SU-DHL-6 (cell line): Measurements from ENCODE around the gene JSRP1.

Experiments used
- H2AFZ ChIP-seq: fragments of 200-600 bp; sonication (generic); 2 replicates; pipeline ENCODE4 v1.6.1; 2014; ENCODE audit warnings: low read depth, mild to moderate bottlenecking, moderate library complexity, mixed read lengths, antibody characterized with exemption, low read length; ENCODE audit not compliant: severe bottlenecking
- H3F3A ChIP-seq: fragments of 200-600 bp; shearing (Covaris generic); 2 replicates; pipeline ENCODE4 v1.6.0; 2016; ENCODE audit warnings: antibody characterized with exemption, mild to moderate bottlenecking; ENCODE audit not compliant: insufficient read depth
- H3K27ac ChIP-seq: fragments of 200-600 bp; sonication (generic); 2 replicates; pipeline ENCODE4 v1.5.1; 2016; ENCODE audit warnings: low read depth, mild to moderate bottlenecking, low read length, moderate library complexity, mixed read lengths
- H3K27me3 ChIP-seq: fragments of 200-600 bp; sonication (generic), shearing (Covaris generic); 2 replicates; pipeline ENCODE4 v1.6.0; 2014; ENCODE audit warnings: mild to moderate bottlenecking, low read length
- H3K36me3 ChIP-seq: fragments of 200-600 bp; sonication (generic); 2 replicates; pipeline ENCODE4 v1.6.1; 2014; ENCODE audit warnings: mild to moderate bottlenecking, low read length, mixed read lengths
- H3K4me2 ChIP-seq: fragments of 300-600, 200-600 bp; shearing (Covaris generic), sonication (generic); 2 replicates; pipeline ENCODE4 v1.6.0; 2014; ENCODE audit warnings: low read length, low read depth, mild to moderate bottlenecking; ENCODE audit not compliant: poor library complexity, severe bottlenecking
- H3K4me3 ChIP-seq: fragments of 200-600 bp; sonication (generic); 2 replicates; pipeline ENCODE4 v1.5.1; 2014; ENCODE audit warnings: antibody characterized with exemption, low read length, mild to moderate bottlenecking, mixed read lengths; ENCODE audit not compliant: insufficient read depth, poor library complexity, severe bottlenecking
- H3K79me2 ChIP-seq: fragments of 200-600 bp; sonication (generic); 2 replicates; pipeline ENCODE4 v1.6.1; 2014; ENCODE audit warnings: mild to moderate bottlenecking, low read length, moderate library complexity; ENCODE audit not compliant: insufficient read depth
- H3K9ac ChIP-seq: fragments of 200-600 bp; sonication (generic); 2 replicates; pipeline ENCODE4 v1.7.0; 2014; ENCODE audit warnings: mild to moderate bottlenecking, low read length
- H3K9me2 ChIP-seq: fragments of 200-600 bp; sonication (generic); replicated peaks from 2 replicates; pipeline ENCODE4 v1.6.1; 2014; ENCODE audit warnings: low read length; ENCODE audit not compliant: insufficient read depth
- H3K9me3 ChIP-seq: fragments of 200-600 bp; sonication (generic); 2 replicates; pipeline ENCODE4 v1.6.1; 2014; ENCODE audit warnings: low read length, mixed read lengths; ENCODE audit not compliant: insufficient read depth
- H4K20me1 ChIP-seq: fragments of 200-600 bp; sonication (generic); 2 replicates; pipeline ENCODE4 v1.6.1; 2014; ENCODE audit warnings: low read depth, mild to moderate bottlenecking, antibody characterized with exemption, low read length, moderate library complexity, mixed read lengths
- EZH2phosphoT487 ChIP-seq: fragments of 200-600 bp; sonication (generic), shearing (Covaris generic); conservative IDR thresholded peaks from 2 replicates; pipeline ENCODE4 v1.6.1; 2018; ENCODE audit warnings: mild to moderate bottlenecking, antibody characterized with exemption, low read length, moderate library complexity, mixed read lengths
- TF ChIP-seq, protein P1 (sequence below): fragments of 200-600 bp; sonication (generic); IDR thresholded peaks from one replicate; pipeline ENCODE4 v1.5.1; 2017; ENCODE audit warnings: antibody characterized with exemption, mild to moderate bottlenecking, low read length, moderate library complexity; ENCODE audit not compliant: insufficient read depth, poor library complexity, severe bottlenecking

JSRP1 gene

DNA sequence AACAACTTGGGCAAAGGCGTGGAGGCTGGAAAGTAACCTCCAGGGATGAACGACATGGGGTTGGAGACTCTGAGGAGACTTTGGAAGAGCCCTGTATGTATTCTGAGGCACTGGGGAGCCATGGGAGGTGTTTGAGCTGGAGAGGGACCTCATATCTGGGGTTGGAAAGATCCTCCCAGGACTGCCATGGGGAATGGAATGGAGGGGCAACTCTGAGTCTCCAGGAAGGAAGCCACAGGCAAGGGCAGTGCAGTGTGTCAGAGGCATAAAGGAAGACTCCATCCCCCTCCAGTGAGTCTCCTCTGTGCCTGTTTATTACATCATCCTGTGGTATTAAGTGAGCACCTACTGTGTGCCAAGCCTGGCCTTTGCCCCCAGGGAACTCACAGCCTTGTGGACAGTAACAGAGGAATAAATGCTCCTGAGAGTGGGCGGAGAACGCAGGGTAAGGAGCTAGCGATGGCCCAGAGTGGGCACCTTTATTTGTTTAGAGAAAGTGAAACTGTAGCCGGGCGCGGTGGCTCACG, 18.0 kb upstream of the JSRP1 start:
- H3K27ac ChIP-seq: peak overlapping the region; percentile 92; the same call in 1 of the 2 replicates
- no peaks in the 10 kb centered on the region for H3K27me3 ChIP-seq
- H3K79me2 ChIP-seq: peaks cover 42% of the 10 kb centered on the region
- H3K9me2 ChIP-seq: no peaks in the 10 kb centered on the region
- H3K4me3 ChIP-seq: no peak overlapping the region
- peak overlapping the region; percentile 99; the same call in 1 of the 2 replicates for H3K9ac ChIP-seq
- peaks cover 6% of the 10 kb centered on the region; the same call in 1 of the 2 replicates for H4K20me1 ChIP-seq
- no peaks in the 10 kb centered on the region for H3K9me3 ChIP-seq
- H3K36me3 ChIP-seq: peaks cover 3% of the 10 kb centered on the region; the same call in 1 of the 2 replicates
- peaks cover 29% of the 10 kb centered on the region for H3F3A ChIP-seq
- no peak overlapping the region for H2AFZ ChIP-seq
- peak overlapping the region; percentile 94 for H3K4me2 ChIP-seq
- TF ChIP-seq, protein P1, sequence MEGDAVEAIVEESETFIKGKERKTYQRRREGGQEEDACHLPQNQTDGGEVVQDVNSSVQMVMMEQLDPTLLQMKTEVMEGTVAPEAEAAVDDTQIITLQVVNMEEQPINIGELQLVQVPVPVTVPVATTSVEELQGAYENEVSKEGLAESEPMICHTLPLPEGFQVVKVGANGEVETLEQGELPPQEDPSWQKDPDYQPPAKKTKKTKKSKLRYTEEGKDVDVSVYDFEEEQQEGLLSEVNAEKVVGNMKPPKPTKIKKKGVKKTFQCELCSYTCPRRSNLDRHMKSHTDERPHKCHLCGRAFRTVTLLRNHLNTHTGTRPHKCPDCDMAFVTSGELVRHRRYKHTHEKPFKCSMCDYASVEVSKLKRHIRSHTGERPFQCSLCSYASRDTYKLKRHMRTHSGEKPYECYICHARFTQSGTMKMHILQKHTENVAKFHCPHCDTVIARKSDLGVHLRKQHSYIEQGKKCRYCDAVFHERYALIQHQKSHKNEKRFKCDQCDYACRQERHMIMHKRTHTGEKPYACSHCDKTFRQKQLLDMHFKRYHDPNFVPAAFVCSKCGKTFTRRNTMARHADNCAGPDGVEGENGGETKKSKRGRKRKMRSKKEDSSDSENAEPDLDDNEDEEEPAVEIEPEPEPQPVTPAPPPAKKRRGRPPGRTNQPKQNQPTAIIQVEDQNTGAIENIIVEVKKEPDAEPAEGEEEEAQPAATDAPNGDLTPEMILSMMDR: no peak
- no peak for TF ChIP-seq EZH2phosphoT487

DNA sequence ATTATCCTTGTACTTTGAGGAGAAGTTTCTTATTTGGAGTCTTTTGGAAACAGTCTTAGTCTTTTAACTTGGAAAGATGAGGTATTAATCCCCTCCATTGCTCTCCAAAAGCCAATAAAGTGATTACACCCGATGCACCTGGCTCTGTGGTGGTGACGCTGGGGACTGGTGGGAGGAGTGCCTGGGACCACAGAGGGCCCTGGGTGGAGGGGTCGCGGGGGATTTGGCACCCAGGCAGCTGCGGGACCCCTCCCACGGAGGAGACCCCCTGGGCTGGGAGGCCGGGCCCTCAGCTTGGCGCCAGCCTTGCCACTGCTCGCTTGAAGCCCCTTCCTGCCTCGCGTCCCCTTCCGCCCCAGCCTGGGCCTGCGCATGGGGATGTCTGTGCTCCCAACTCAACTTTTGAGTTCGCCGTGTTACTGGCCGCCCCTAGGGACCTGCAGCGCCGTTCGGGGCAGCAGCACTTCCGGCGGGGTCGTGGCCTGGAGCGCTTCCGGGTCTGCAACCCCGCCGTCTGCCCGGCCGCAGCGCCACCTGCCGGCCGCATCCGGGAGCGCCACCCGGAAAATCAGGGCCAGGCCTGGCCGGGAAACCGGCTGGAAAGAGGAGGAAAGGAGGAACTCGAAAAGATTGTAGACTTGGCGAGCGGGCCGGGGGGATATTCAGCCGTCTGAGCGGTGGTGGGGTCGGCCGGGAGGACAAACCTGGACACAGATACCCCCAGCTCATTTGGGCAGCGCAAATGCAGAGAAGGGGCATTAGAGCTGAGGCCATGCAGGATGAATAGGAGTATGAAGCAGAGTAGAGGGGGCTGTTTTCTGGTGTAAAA, 17.4 kb upstream of the JSRP1 start:
- Histone ChIP-seq H3K4me3 (peak overlapping the region; percentile 77), H3K9me2 (no peaks in the 10 kb centered on the region), H3K27me3 (no peaks in the 10 kb centered on the region), H3F3A (peaks cover 31% of the 10 kb centered on the region), H4K20me1 (peaks cover 6% of the 10 kb centered on the region; the same call in 1 of the 2 replicates), H3K9me3 (no peaks in the 10 kb centered on the region), H3K9ac (peak overlapping the region; percentile 99), H3K27ac (peak overlapping the region; percentile 92), H3K79me2 (peaks cover 42% of the 10 kb centered on the region), H2AFZ (no peak overlapping the region), H3K4me2 (peak overlapping the region; percentile 94), H3K36me3 (peaks cover 3% of the 10 kb centered on the region; the same call in 1 of the 2 replicates)
- TF ChIP-seq EZH2phosphoT487: no peak
- TF ChIP-seq, protein P1: peak; percentile 99

DNA sequence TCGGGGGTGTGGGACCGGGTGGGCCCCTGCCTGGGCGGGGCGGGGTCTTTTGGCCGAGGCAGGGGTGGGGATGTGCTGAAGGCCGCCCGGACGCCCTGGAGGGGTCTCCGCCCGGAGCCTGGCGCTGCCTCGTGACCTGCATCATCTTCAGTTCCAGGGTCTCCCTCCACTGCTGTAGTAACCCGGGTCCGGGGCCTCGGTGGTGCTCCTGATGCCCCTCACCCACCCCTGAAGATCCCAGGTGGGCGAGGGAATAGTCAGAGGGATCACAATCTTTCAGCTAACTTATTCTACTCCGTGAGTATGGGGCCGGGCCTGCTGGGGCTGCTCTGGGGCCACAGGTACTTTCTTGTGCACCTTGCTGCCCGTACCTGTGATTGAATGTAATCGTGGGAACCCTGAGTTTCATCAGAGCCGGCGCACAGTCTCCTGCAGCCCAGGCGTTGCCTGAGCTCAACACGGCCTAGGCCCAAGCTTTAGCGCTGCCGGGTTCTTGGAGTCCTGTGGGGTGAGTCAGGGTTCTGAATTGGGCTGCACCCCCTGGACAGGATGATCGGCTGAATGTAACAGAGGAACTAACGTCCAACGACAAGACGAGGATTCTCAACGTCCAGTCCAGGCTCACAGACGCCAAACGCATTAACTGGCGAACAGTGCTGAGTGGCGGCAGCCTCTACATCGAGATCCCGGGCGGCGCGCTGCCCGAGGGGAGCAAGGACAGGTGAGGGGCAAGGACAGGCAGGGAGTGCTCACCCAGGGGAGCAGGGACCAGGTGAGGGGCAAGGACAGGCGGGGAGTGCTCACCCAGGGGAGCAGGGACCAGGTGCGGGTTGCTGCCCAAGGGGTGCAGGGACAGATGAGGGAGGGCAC, 15.3 kb upstream of the JSRP1 start:
- H3K36me3 ChIP-seq: peaks cover 3% of the 10 kb centered on the region; the same call in 1 of the 2 replicates
- H4K20me1 ChIP-seq: peaks cover 6% of the 10 kb centered on the region; the same call in 1 of the 2 replicates
- no peaks in the 10 kb centered on the region for H3K27me3 ChIP-seq
- peaks cover 42% of the 10 kb centered on the region for H3K79me2 ChIP-seq
- H3K9ac ChIP-seq: peak overlapping the region; percentile 99
- peak overlapping the region; percentile 94 for H3K4me2 ChIP-seq
- H3K27ac ChIP-seq: peak overlapping the region; percentile 92
- no peaks in the 10 kb centered on the region for H3K9me3 ChIP-seq
- H3K9me2 ChIP-seq: no peaks in the 10 kb centered on the region
- H3F3A ChIP-seq: peaks cover 30% of the 10 kb centered on the region
- H2AFZ ChIP-seq: no peak overlapping the region
- TF ChIP-seq EZH2phosphoT487: no peak
- TF ChIP-seq, protein P1: no peak
- H3K4me3 ChIP-seq: peak overlapping the region; percentile 77
